A673 (cell line): ENCODE measurements around the gene SLC26A6. TPM values are rescaled to one million over a fixed set of nuclear protein-coding genes. Genes with fewer than 3 reads are reported as not detected.

ENCODE experiments used
- Bru-seq: library from RNA; stranded (reverse); fragments of 400-500 nt; gene quantifications from one replicate; lab custom pipeline; 2021; lab: Mats Ljungman, UMichigan
- BruChase-seq, 2 experiments: library from RNA; stranded (reverse); fragments of 400-500 nt; gene quantifications; one replicate each; lab custom pipeline; 2021; lab: Mats Ljungman, UMichigan
- BruUV-seq: library from RNA; stranded (reverse); fragments of 400-500 nt; replicated peaks from 2 replicates; lab custom pipeline; 2021; lab: Mats Ljungman, UMichigan
- CTCF ChIA-PET: fragments of 300-600 bp; sonication (Branson Sonifier 250); formaldehyde crosslinking; loops from one replicate; lab custom pipeline; 2022; ENCODE audit warnings: antibody characterized with exemption; lab: Charles Lee
- POLR2A ChIA-PET: fragments of 300-600 bp; sonication (Branson Sonifier 250); formaldehyde crosslinking; loops from one replicate; lab custom pipeline; 2022; ENCODE audit warnings: antibody characterized with exemption; ENCODE audit not compliant: low non-redundant PET; lab: Charles Lee
- DNase-seq: peaks from one replicate; pipeline ENCODE4 v3.0.0-alpha.2; 2015; ENCODE audit warnings: low spot score
- H3K27ac ChIP-seq: fragments of 200-600 bp; sonication (generic); 2 replicates; pipeline ENCODE4 v1.5.1; 2016; ENCODE audit warnings: mixed run types, low read depth, mild to moderate bottlenecking, mixed read lengths, antibody characterized with exemption, low read length; ENCODE audit not compliant: poor library complexity, severe bottlenecking
- H3K27me3 ChIP-seq: fragments of 200-600 bp; sonication (generic); replicated peaks from 2 replicates; pipeline ENCODE4 v1.6.1; 2017; ENCODE audit warnings: mixed run types, low read depth, mild to moderate bottlenecking, mixed read lengths, antibody characterized with exemption, low read length; ENCODE audit not compliant: insufficient read depth, poor library complexity
- H3K36me3 ChIP-seq: fragments of 200-600 bp; sonication (generic); 2 replicates; pipeline ENCODE4 v1.6.1; 2016; ENCODE audit warnings: mixed run types, mild to moderate bottlenecking, mixed read lengths, antibody characterized with exemption, low read length; ENCODE audit not compliant: insufficient read depth, poor library complexity, severe bottlenecking
- H3K4me1 ChIP-seq: fragments of 200-600 bp; sonication (generic); 2 replicates; pipeline ENCODE4 v1.6.1; 2017; ENCODE audit warnings: mixed run types, mild to moderate bottlenecking, mixed read lengths, antibody characterized with exemption, low read length; ENCODE audit not compliant: insufficient read depth, poor library complexity, severe bottlenecking
- H3K4me3 ChIP-seq: fragments of 200-600 bp; sonication (generic); 2 replicates; pipeline ENCODE4 v1.5.1; 2016; ENCODE audit warnings: low read depth, mixed run types, mild to moderate bottlenecking, mixed read lengths, low read length; ENCODE audit not compliant: poor library complexity, severe bottlenecking
- H3K9me3 ChIP-seq: fragments of 200-600 bp; sonication (generic); 2 replicates; pipeline ENCODE4 v1.6.1; 2016; ENCODE audit warnings: mixed run types, low read depth, mild to moderate bottlenecking, mixed read lengths, antibody characterized with exemption, low read length; ENCODE audit not compliant: poor library complexity, severe bottlenecking
- CTCF ChIP-seq: fragments of 300-800, 200-600 bp; sonication (generic); conservative IDR thresholded peaks from 2 replicates; pipeline ENCODE4 v1.5.1; 2017; ENCODE audit warnings: low read depth, mild to moderate bottlenecking, antibody characterized with exemption, low read length, moderate library complexity, mixed read lengths
- EZH2 ChIP-seq: fragments of 200-600 bp; sonication (generic); IDR thresholded peaks from 2 replicates; pipeline ENCODE4 v1.6.1; 2017; ENCODE audit warnings: borderline replicate concordance, low read depth, mild to moderate bottlenecking, mixed read lengths, antibody characterized with exemption, low read length; ENCODE audit not compliant: poor library complexity, severe bottlenecking
- intact Hi-C: fragments of 100-400 bp; cut with micrococcal nuclease; formaldehyde crosslinking; loops from one replicate; pipeline ENCODE4 v1.10.0; 2022; ENCODE audit not compliant: unreplicated experiment
- long read RNA-seq: library from polyadenylated mRNA; stranded (forward); transcript quantifications from one replicate; pipeline ENCODE4 v2.0.0, GENCODE V29; 2022
- total RNA-seq: library from RNA; stranded (reverse); gene quantifications from 2 replicates; pipeline ENCODE4 v1.2.3, GENCODE V29; 2021

Gene SLC26A6, protein sequence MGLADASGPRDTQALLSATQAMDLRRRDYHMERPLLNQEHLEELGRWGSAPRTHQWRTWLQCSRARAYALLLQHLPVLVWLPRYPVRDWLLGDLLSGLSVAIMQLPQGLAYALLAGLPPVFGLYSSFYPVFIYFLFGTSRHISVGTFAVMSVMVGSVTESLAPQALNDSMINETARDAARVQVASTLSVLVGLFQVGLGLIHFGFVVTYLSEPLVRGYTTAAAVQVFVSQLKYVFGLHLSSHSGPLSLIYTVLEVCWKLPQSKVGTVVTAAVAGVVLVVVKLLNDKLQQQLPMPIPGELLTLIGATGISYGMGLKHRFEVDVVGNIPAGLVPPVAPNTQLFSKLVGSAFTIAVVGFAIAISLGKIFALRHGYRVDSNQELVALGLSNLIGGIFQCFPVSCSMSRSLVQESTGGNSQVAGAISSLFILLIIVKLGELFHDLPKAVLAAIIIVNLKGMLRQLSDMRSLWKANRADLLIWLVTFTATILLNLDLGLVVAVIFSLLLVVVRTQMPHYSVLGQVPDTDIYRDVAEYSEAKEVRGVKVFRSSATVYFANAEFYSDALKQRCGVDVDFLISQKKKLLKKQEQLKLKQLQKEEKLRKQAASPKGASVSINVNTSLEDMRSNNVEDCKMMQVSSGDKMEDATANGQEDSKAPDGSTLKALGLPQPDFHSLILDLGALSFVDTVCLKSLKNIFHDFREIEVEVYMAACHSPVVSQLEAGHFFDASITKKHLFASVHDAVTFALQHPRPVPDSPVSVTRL
- total RNA-seq (11.8 and 12.6 TPM in 2 replicates), Bru-seq, nascent RNA (percentile 36 among the genes with signal in this experiment), BruChase-seq, experiment 1, labeled RNA remaining after a 2-hour chase (percentile 54 among the genes with signal in this experiment), BruChase-seq, experiment 2, labeled RNA remaining after a 6-hour chase (percentile 57 among the genes with signal in this experiment)
- long read RNA-seq, transcript SLC26A6-207 (21 exons, 2,630 nt) = major isoform, 7 of 21 reads
- long read RNA-seq, partial matches to known transcripts = 5 of 21 reads
- long read RNA-seq, other reads (novel, unspliced or antisense) = 6 of 21 reads

GRCh38 chr3:48635222-48636021, at the start of gene SLC26A6:
Gene SLC26A6 (minus strand): TSS chr3:48635461. CDS start chr3:48635393, 68 bp downstream.
- H3K36me3 ChIP-seq = no peaks in the 10 kb centered on the region
- peak within 1 kb of the TSS; percentile 70 for H3K4me3 ChIP-seq
- ChIA-PET POLR2A (no interaction called here), CTCF (no interaction called here)
- peak within 1 kb of the TSS; percentile 47 for H3K27ac ChIP-seq
- BruUV-seq = no TSS peak
- intact Hi-C loops = no loop called here
- no peaks in the 10 kb centered on the region for H3K9me3 ChIP-seq
- H3K27me3 ChIP-seq = no peaks in the 10 kb centered on the region
- no peak for TF ChIP-seq EZH2
- TF ChIP-seq CTCF = peak; percentile 34; the same call in 1 of the 2 replicates
- no peaks in the 10 kb centered on the region for H3K4me1 ChIP-seq
- DNase-seq = peak; percentile 91

GRCh38 chr3:48684480-48685143, 49.4 kb upstream of the SLC26A6 start:
- no TSS peak for BruUV-seq
- POLR2A ChIA-PET = no interaction called here

More at GRCh38 chr3:48684480-48685143, 49.4 kb upstream of the SLC26A6 start:
- Histone ChIP-seq H3K4me1 (peaks cover 16% of the 10 kb centered on the region), H3K36me3 (peaks cover 8% of the 10 kb centered on the region), H3K27me3 (no peaks in the 10 kb centered on the region), H3K9me3 (no peaks in the 10 kb centered on the region), H3K27ac (no peak overlapping the region), H3K4me3 (peak overlapping the region; percentile 71)
- no peak for DNase-seq
- intact Hi-C loops = no loop called here
- CTCF ChIA-PET = no interaction called here
- TF ChIP-seq EZH2 (no peak), CTCF (no peak)
